IMR-90 (cell line): ENCODE measurements around the gene ANKRD6. TPM values are rescaled to one million over a fixed set of nuclear protein-coding genes. Genes with fewer than 3 reads are reported as not detected.
A peak's percentile ranks its signal among the peaks of the same experiment; 100 is the strongest.

Source experiments
- ATAC-seq: fragments of 200-7000 bp; cut with Tn5 transposase; 2 replicates; pipeline ENCODE4 v1.9.1; 2020; ENCODE audit warnings: low read depth, mild to moderate bottlenecking, moderate library complexity
- BruUV-seq: library from RNA; stranded (reverse); fragments of 400-500 nt; replicated peaks from 2 replicates; lab custom pipeline; 2021; lab: Mats Ljungman, UMichigan
- CTCF ChIA-PET: fragments of 300-600 bp; formaldehyde crosslinking; extraction: SDS; loops from one replicate; lab custom pipeline; 2021; ENCODE audit warnings: antibody characterized with exemption; lab: Yijun Ruan, JAX
- POLR2A ChIA-PET: fragments of 300-600 bp; sonication (Branson Sonifier 250); formaldehyde crosslinking; loops from one replicate; lab custom pipeline; 2022; ENCODE audit warnings: antibody characterized with exemption; ENCODE audit not compliant: unreplicated experiment; lab: Charles Lee
- DNase-seq: peaks from one replicate; pipeline ENCODE4 v3.0.0; 2013
- H2AFZ ChIP-seq: replicated peaks from 2 replicates; pipeline ENCODE3; 2013; ENCODE audit warnings: low read length, mild to moderate bottlenecking; ENCODE audit not compliant: poor library complexity
- H2AK5ac ChIP-seq: 2 replicates; pipeline ENCODE4 v1.6.1; 2013; ENCODE audit warnings: low read depth, low read length, inconsistent platforms
- H2AK9ac ChIP-seq: replicated peaks from 2 replicates; pipeline ENCODE3; 2013; ENCODE audit warnings: mild to moderate bottlenecking, low read depth, low read length, moderate library complexity; ENCODE audit not compliant: poor library complexity
- H2BK120ac ChIP-seq: 2 replicates; pipeline ENCODE4 v1.6.1; 2013; ENCODE audit warnings: low read depth, low read length, inconsistent platforms
- H2BK15ac ChIP-seq: 3 replicates; pipeline ENCODE4 v1.6.1; 2013; ENCODE audit warnings: low read depth, low read length, inconsistent platforms
- H2BK20ac ChIP-seq: 2 replicates; pipeline ENCODE4 v1.6.1; 2013; ENCODE audit warnings: low read depth, mild to moderate bottlenecking, inconsistent platforms, low read length, moderate library complexity
- H2BK5ac ChIP-seq: 2 replicates; pipeline ENCODE4 v1.6.1; 2013; ENCODE audit warnings: mild to moderate bottlenecking, low read depth, low read length, inconsistent platforms; ENCODE audit not compliant: poor library complexity, severe bottlenecking
- H3K14ac ChIP-seq: replicated peaks from 2 replicates; pipeline ENCODE4 v1.6.1; 2013; ENCODE audit warnings: low read depth, low read length, inconsistent platforms
- H3K18ac ChIP-seq: 2 replicates; pipeline ENCODE4 v1.6.1; 2013; ENCODE audit warnings: low read depth, low read length, control low read depth
- H3K23ac ChIP-seq: 2 replicates; pipeline ENCODE4 v1.6.1; 2013; ENCODE audit warnings: low read depth, low read length, inconsistent platforms
- H3K27ac ChIP-seq: 2 replicates; pipeline ENCODE4 v1.5.1; 2013; ENCODE audit warnings: mild to moderate bottlenecking, control low read depth, low read length; ENCODE audit not compliant: insufficient read depth
- H3K27me3 ChIP-seq: 2 replicates; pipeline ENCODE4 v1.6.1; 2013; ENCODE audit warnings: low read length; ENCODE audit not compliant: control insufficient read depth, insufficient read depth
- H3K36me3 ChIP-seq: 2 replicates; pipeline ENCODE4 v1.6.1; 2013; ENCODE audit warnings: low read length, mixed read lengths; ENCODE audit not compliant: control insufficient read depth, insufficient read depth
- H3K4ac ChIP-seq: 2 replicates; pipeline ENCODE4 v1.6.1; 2013; ENCODE audit warnings: low read depth, low read length, inconsistent platforms
- H3K4me1 ChIP-seq: 2 replicates; pipeline ENCODE4 v1.6.1; 2013; ENCODE audit warnings: low read length, mixed read lengths; ENCODE audit not compliant: control insufficient read depth, insufficient read depth
- H3K4me2 ChIP-seq: 2 replicates; pipeline ENCODE4 v1.6.1; 2013; ENCODE audit warnings: low read depth, mild to moderate bottlenecking, control low read depth, low read length, moderate library complexity
- H3K4me3 ChIP-seq: 2 replicates; pipeline ENCODE4 v1.5.1; 2013; ENCODE audit warnings: low read depth, mild to moderate bottlenecking, control low read depth, low read length, moderate library complexity; ENCODE audit not compliant: insufficient read depth
- H3K56ac ChIP-seq: 2 replicates; pipeline ENCODE4 v1.6.1; 2013; ENCODE audit warnings: low read length, inconsistent platforms; ENCODE audit not compliant: insufficient read depth; ENCODE audit errors: extremely low read depth
- H3K79me1 ChIP-seq, 2 experiments: 2 replicates each; pipeline ENCODE4 v1.6.1; 2013; ENCODE audit warnings: low read length in 2 of 2, inconsistent platforms in 1 of 2, low read depth in 1 of 2
- H3K9ac ChIP-seq: 2 replicates; pipeline ENCODE4 v1.6.1; 2013; ENCODE audit warnings: low read depth, low read length, control low read depth
- H3K9me1 ChIP-seq: 2 replicates; pipeline ENCODE4 v1.6.1; 2013; ENCODE audit warnings: low read length, inconsistent platforms; ENCODE audit not compliant: insufficient read depth
- H3K9me3 ChIP-seq: 2 replicates; pipeline ENCODE4 v1.6.1; 2013; ENCODE audit warnings: low read length; ENCODE audit not compliant: control insufficient read depth, insufficient read depth
- H4K20me1 ChIP-seq: 2 replicates; pipeline ENCODE4 v1.6.1; 2013; ENCODE audit warnings: low read length, inconsistent platforms; ENCODE audit not compliant: insufficient read depth
- H4K5ac ChIP-seq: 2 replicates; pipeline ENCODE4 v1.6.1; 2013; ENCODE audit warnings: mild to moderate bottlenecking, low read depth, low read length, control low read depth
- H4K8ac ChIP-seq, 2 experiments: 2 replicates each; pipeline ENCODE4 v1.6.1; 2013; ENCODE audit warnings: low read depth in 2 of 2, low read length in 2 of 2, control low read depth in 1 of 2, inconsistent platforms in 1 of 2
- H4K91ac ChIP-seq: 2 replicates; pipeline ENCODE4 v1.6.1; 2013; ENCODE audit warnings: low read depth, low read length, inconsistent platforms; ENCODE audit not compliant: insufficient read depth
- CEBPB ChIP-seq: IDR thresholded peaks from 2 replicates; pipeline ENCODE4 v1.6.1; 2012; ENCODE audit warnings: low read depth, low read length, improper control_type of control experiment
- FOS ChIP-seq: fragments of 150-350 bp; IDR thresholded peaks from 2 replicates; pipeline ENCODE4 v1.6.1; 2016; ENCODE audit warnings: low read depth, low read length
- WGBS, 2 experiments: methylation state at CpG; one replicate each; pipeline versions ENCODE4 v1.1.5 to v1.1.7; 2013; ENCODE audit warnings: missing lambda C conversion rate in 2 of 2; ENCODE audit not compliant: insufficient read length in 1 of 2; ENCODE audit errors: extremely low coverage in 2 of 2; 5-methylcytosine and 5-hydroxymethylcytosine counted together
- dilution Hi-C: fragments of 300-500 bp; cut with HindIII; formaldehyde crosslinking; loops from one replicate; pipeline ENCODE4 v1.14.3; 2018; ENCODE audit warnings: low sequenced_read_pairs; ENCODE audit not compliant: unreplicated experiment
- in situ Hi-C: fragments of 300-500 bp; cut with MboI; formaldehyde crosslinking; loops from 3 replicates; pipeline ENCODE4 v1.14.3; 2019; ENCODE audit warnings: low sequenced_read_pairs, inconsistent platforms, mixed read lengths
- intact Hi-C: fragments of 100-400 bp; cut with micrococcal nuclease; formaldehyde crosslinking; loops from 2 replicates; pipeline ENCODE4 v1.10.0; 2022
- polyA plus RNA-seq, 3 experiments: library from polyadenylated mRNA; depleted of rRNA; stranded (reverse); fragments of >200 nt; gene quantifications; 2 replicates each; pipeline ENCODE4 v1.2.3, GENCODE V29; 2012; ENCODE audit warnings: low replicate concordance in 1 of 3
- total RNA-seq: library from RNA; depleted of rRNA; stranded (reverse); fragments of >200 nt; gene quantifications from 2 replicates; pipeline ENCODE4 v1.2.3, GENCODE V29; 2012

ANKRD6 gene
- total and polyA plus RNA-seq, 2 of the 4 experiments (the other 2 are of a cell fraction) = 0.12 to 0.18 TPM

- Histone ChIP-seq H3K9me1 (peaks cover 2% of the 10 kb centered on the region; the same call in 1 of the 2 replicates), H3K36me3 (peaks cover 28% of the 10 kb centered on the region), H2AK5ac (no peak overlapping the region), H3K23ac (no peak overlapping the region), H3K27me3 (no peaks in the 10 kb centered on the region), H3K14ac (no peak overlapping the region), H3K4ac (no peak overlapping the region), H3K4me3 (no peak overlapping the region), H3K4me2 (no peak overlapping the region), H3K9ac (no peak overlapping the region), H3K18ac (no peak overlapping the region), H3K56ac (no peak overlapping the region), H3K4me1 (0 out of 2 replicates have a peak, but pooled peaks cover 2% of the 10 kb centered on the region), H2BK15ac (no peak overlapping the region), H3K27ac (no peak overlapping the region), H2AFZ (no peak overlapping the region), H2BK120ac (no peak overlapping the region), H3K9me3 (no peaks in the 10 kb centered on the region), H4K91ac (no peak overlapping the region), H4K8ac (no peak overlapping the region), H3K79me1 (no peaks in the 10 kb centered on the region), H4K5ac (no peak overlapping the region), H2BK20ac (no peak overlapping the region), H2AK9ac (no peak overlapping the region), H4K20me1 (no peaks in the 10 kb centered on the region), H2BK5ac (no peak overlapping the region)
- intact Hi-C loops (no loop called here), dilution Hi-C loops (no loop called here), in situ Hi-C loops (no loop called here)
- ChIA-PET CTCF (no interaction called here), POLR2A (no interaction called here)
- TF ChIP-seq FOS (no peak), CEBPB (peak; percentile 31; the same call in 1 of the 2 replicates)
- no peak for ATAC-seq
- BruUV-seq = no TSS peak
- 100% methylated on average over 1 of the region's 7 CpGs; no CpG with 5 or more reads in 1 of the 2 experiments for WGBS, 2 experiments
- DNase-seq = no peak
These were observed 238.1 kb downstream of the ANKRD6 start for GRCh38 chr6:89670935-89671565.
